AG04449 (cell line): Measurements from ENCODE around the gene ITGB4.

Source experiments
- CTCF ChIA-PET: fragments of 350-600 bp; formaldehyde crosslinking; extraction: SDS; loops from one replicate; lab custom pipeline; 2021; ENCODE audit warnings: antibody characterized with exemption; lab: Yijun Ruan, JAX
- POLR2A ChIA-PET: fragments of 400-600, 350-600 bp; formaldehyde crosslinking; extraction: SDS; loops from one replicate; lab custom pipeline; 2020; ENCODE audit warnings: antibody characterized with exemption, inconsistent platforms; lab: Yijun Ruan, JAX
- DNase-seq: peaks from one replicate; pipeline ENCODE4 v3.0.0-alpha.2; 2010; ENCODE audit warnings: low read depth, low spot score
- H3K4me3 ChIP-seq: 2 replicates; pipeline ENCODE4 v1.5.1; 2011; ENCODE audit warnings: low read depth, mild to moderate bottlenecking, control low read depth, low read length
- TF ChIP-seq, protein P1 (sequence below): IDR thresholded peaks from one replicate; pipeline ENCODE4 v1.5.1; 2011; ENCODE audit warnings: mild to moderate bottlenecking, moderate library complexity, low read length, control low read depth, inconsistent platforms; ENCODE audit not compliant: insufficient read depth; ENCODE audit errors: missing control alignments

Gene ITGB4

DNA sequence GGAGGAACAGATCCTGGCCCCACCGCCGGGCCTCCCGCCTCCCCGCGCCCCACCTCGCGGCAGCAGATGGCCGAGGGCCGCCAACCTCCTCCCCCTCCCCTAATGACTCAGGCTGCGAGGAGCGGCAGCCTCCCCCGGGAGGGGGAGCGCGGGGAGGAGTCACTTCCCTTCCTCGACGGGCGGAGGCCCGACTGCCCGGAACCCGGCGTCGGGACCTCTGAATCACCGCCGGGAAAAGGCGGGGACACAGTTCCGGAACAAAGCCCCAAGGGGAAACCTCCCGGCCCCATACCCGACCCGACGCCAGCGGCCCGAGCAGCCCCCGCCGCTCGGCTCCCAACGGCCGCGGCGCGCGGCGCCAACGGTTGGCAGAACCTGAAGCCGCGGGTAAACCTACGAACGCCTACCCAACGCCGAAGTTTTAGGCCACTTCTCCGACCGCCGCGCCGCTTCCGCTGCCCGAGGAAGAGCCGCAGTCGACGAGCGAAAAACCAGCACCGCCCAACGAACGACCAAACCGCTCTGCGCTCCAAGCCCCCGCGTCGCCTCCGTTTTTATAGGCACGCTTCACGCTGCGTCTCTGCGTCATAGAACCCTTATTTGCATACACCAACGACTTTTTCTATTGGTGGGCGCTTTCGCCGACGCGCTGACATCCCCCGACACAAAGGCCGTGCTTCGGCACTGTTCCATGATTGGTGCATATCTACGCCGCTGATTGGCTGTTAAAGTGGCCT lies 58.2 kb downstream of the ITGB4 start:
- ChIA-PET POLR2A (interaction anchor here (0.6 to 2.2 kb wide), 33 partner anchors 9 to 520 kb away, joined by 3 to 33 read pairs (median 4); partner anchors contain the start of genes GALK1, MRPL38, SMIM5 and TRIM47), CTCF (interaction anchor here (1.1 to 5.1 kb wide), 4 partner anchors 9 to 77 kb away, joined by 3 to 47 read pairs (median 4); partner anchors contain the start of gene GALK1)
- peak; percentile 98 for DNase-seq
- H3K4me3 ChIP-seq = peak overlapping the region; percentile 93
- TF ChIP-seq, protein P1, sequence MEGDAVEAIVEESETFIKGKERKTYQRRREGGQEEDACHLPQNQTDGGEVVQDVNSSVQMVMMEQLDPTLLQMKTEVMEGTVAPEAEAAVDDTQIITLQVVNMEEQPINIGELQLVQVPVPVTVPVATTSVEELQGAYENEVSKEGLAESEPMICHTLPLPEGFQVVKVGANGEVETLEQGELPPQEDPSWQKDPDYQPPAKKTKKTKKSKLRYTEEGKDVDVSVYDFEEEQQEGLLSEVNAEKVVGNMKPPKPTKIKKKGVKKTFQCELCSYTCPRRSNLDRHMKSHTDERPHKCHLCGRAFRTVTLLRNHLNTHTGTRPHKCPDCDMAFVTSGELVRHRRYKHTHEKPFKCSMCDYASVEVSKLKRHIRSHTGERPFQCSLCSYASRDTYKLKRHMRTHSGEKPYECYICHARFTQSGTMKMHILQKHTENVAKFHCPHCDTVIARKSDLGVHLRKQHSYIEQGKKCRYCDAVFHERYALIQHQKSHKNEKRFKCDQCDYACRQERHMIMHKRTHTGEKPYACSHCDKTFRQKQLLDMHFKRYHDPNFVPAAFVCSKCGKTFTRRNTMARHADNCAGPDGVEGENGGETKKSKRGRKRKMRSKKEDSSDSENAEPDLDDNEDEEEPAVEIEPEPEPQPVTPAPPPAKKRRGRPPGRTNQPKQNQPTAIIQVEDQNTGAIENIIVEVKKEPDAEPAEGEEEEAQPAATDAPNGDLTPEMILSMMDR = no peak

DNA sequence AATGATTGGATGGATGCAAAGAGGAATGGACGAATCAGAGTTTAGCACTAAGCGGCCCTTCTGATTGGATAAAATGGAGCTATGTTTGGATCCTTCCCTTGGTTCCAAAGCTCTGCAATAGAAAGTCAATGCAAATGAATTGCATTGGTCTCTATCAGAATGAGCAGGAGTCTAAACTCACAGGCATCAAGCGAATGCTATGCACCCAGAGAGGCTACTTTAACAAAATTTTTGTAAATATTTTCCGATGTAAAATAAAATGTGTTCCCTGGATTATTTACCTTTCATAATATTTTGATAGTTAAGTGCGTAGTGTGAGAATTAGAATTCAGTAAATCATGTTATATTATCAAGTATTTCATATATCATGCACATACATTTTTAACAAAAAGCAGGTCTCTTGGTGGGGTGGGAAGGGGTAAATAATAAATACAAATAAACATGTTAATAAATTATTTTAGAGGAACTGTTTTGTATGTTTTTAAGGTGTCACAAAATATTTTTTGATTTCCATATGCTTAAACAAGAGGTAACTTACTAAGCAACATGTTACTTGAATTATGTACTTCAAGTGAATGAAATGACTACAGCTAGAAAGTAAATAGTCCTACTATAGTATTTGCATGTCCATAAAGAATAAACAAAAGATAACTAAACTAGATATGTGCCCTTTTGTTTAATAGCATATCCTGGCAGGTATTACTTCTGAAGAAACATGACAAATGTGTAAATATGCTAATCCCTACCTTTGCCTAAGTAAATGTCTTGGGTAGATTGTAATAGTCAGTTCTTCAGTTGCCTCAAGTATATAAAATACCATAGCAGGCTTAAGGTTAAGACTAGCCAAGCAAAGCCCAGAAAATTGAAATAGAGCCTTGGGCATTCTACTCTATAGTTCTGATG lies 59.0 kb downstream of the ITGB4 start:
- POLR2A ChIA-PET = interaction anchor here (0.5 to 1.6 kb wide), 34 partner anchors 9 to 521 kb away, joined by 3 to 33 read pairs (median 4); partner anchors contain the start of genes GALK1, MRPL38, SMIM5 and TRIM47
- TF ChIP-seq, protein P1 = no peak
- no peak for DNase-seq
- no peak overlapping the region for H3K4me3 ChIP-seq
- CTCF ChIA-PET = interaction anchor here (1.1 to 2.7 kb wide), 5 partner anchors 10 to 76 kb away, joined by 3 to 6 read pairs (median 3); no protein-coding TSS in a partner anchor

- H3K4me3 ChIP-seq = no peak overlapping the region
- no peak for DNase-seq
- CTCF ChIA-PET = interaction anchor here (0.7 to 3.3 kb wide), 31 partner anchors 8 to 241 kb away, joined by 3 to 25 read pairs (median 4); partner anchors contain the start of genes GALK1, MRPL38, TRIM65 and WBP2
- POLR2A ChIA-PET = interaction anchor here (0.6 to 1.0 kb wide), 4 partner anchors 10 to 106 kb away, joined by 3 to 4 read pairs (median 3); no protein-coding TSS in a partner anchor
- TF ChIP-seq, protein P1 = peak; percentile 37
Observed at GRCh38 chr17:75783069-75783783, 62.0 kb downstream of the ITGB4 start.

- CTCF ChIA-PET = interaction anchor here (0.9 to 3.3 kb wide), 28 partner anchors 8 to 219 kb away, joined by 3 to 25 read pairs (median 5); partner anchors contain the start of genes GALK1, TRIM65 and WBP2
- POLR2A ChIA-PET = interaction anchor here (0.6 to 1.0 kb wide), 3 partner anchors 11 to 231 kb away, joined by 3 read pairs; no protein-coding TSS in a partner anchor
- peak overlapping the region; percentile 54 for H3K4me3 ChIP-seq
Observed at GRCh38 chr17:75783803-75784472, 62.7 kb downstream of the ITGB4 start.

More at GRCh38 chr17:75783803-75784472, 62.7 kb downstream of the ITGB4 start:
- DNase-seq = no peak
- TF ChIP-seq, protein P1 = no peak
